ENCODE measurements around the gene LETMD1. TPM values are rescaled to one million over a fixed set of nuclear protein-coding genes. Genes with fewer than 3 reads are reported as not detected.
"Not testable (repeated sequence)": the region's sequence is repeated elsewhere in the genome, so short reads cannot be mapped to it uniquely, and the experiment has no call there.

Gene LETMD1
- total RNA-seq, 1 experiment from 2014 or later, result 65.8 TPM

GRCh38 chr12:51013441-51013840 is 34.7 kb upstream of the LETMD1 start:
- peaks cover 10% of the 10 kb centered on the region for H3K4me1 Mint-ChIP-seq (ENCODE audit: insufficient read depth, unreplicated experiment)
- intact Hi-C loops (cut with micrococcal nuclease), result no loop called here
- CTCF ChIA-PET, result interaction anchor here (0.6 to 0.7 kb wide), 3 partner anchors 247 to 860 kb away, joined by 3 read pairs; no protein-coding TSS in a partner anchor
- H3K9me3 Mint-ChIP-seq (ENCODE audit: unreplicated experiment), result no peaks in the 10 kb centered on the region
- no peak overlapping the region for H3K4me3 Mint-ChIP-seq (ENCODE audit: unreplicated experiment)
- POLR2A ChIA-PET, result interaction anchor here (0.6 to 1.5 kb wide), 3 partner anchors 12 to 68 kb away, joined by 3 to 4 read pairs (median 4); partner anchors contain the start of gene SLC11A2
- peak; percentile 27 for DNase-seq (ENCODE audit: unreplicated experiment)
- BruUV-seq (replicated peaks), result no TSS peak
- TF ChIP-seq CTCF (IDR thresholded peaks at IDR 0.05; ENCODE audit: unreplicated experiment), result no peak
- no peak overlapping the region for H3K27ac Mint-ChIP-seq (ENCODE audit: low read depth, unreplicated experiment)
- H3K27me3 Mint-ChIP-seq (ENCODE audit: insufficient read depth, unreplicated experiment), result no peaks in the 10 kb centered on the region
- peaks cover 7% of the 10 kb centered on the region for H3K36me3 Mint-ChIP-seq (ENCODE audit: insufficient read depth, unreplicated experiment)

GRCh38 chr12:51014467-51014866 is 33.7 kb upstream of the LETMD1 start:
- H3K4me3 Mint-ChIP-seq (ENCODE audit: unreplicated experiment); H3K27me3 Mint-ChIP-seq (ENCODE audit: insufficient read depth, unreplicated experiment); POLR2A ChIA-PET; DNase-seq (ENCODE audit: unreplicated experiment); H3K9me3 Mint-ChIP-seq (ENCODE audit: unreplicated experiment); BruUV-seq (replicated peaks); H3K27ac Mint-ChIP-seq (ENCODE audit: low read depth, unreplicated experiment); H3K36me3 Mint-ChIP-seq (ENCODE audit: insufficient read depth, unreplicated experiment); H3K4me1 Mint-ChIP-seq (ENCODE audit: insufficient read depth, unreplicated experiment); intact Hi-C loops (cut with micrococcal nuclease): not testable (repeated sequence)
- CTCF ChIA-PET, result interaction anchor here (0.6 to 0.7 kb wide), 2 partner anchors 240 to 314 kb away, joined by 3 read pairs; no protein-coding TSS in a partner anchor

GRCh38 chr12:51017452-51017851 is 30.7 kb upstream of the LETMD1 start:
- ChIA-PET CTCF (no interaction called here), POLR2A (interaction anchor here (1.9 kb wide), 1 partner anchor 11 kb away, joined by 8 read pairs; no protein-coding TSS in a partner anchor)
- no peak for DNase-seq (ENCODE audit: unreplicated experiment)
- intact Hi-C loops (cut with micrococcal nuclease), result no loop called here
- peaks cover 10% of the 10 kb centered on the region for H3K4me1 Mint-ChIP-seq (ENCODE audit: insufficient read depth, unreplicated experiment)
- no peaks in the 10 kb centered on the region for H3K9me3 Mint-ChIP-seq (ENCODE audit: unreplicated experiment)
- no peak for TF ChIP-seq CTCF (IDR thresholded peaks at IDR 0.05; ENCODE audit: unreplicated experiment)
- H3K27me3 Mint-ChIP-seq (ENCODE audit: insufficient read depth, unreplicated experiment), result no peaks in the 10 kb centered on the region
- no peak overlapping the region for H3K27ac Mint-ChIP-seq (ENCODE audit: low read depth, unreplicated experiment)
- no peak overlapping the region for H3K4me3 Mint-ChIP-seq (ENCODE audit: unreplicated experiment)
- H3K36me3 Mint-ChIP-seq (ENCODE audit: insufficient read depth, unreplicated experiment), result peaks cover 28% of the 10 kb centered on the region
- no TSS peak for BruUV-seq (replicated peaks)

GRCh38 chr12:51018956-51019355 is 29.2 kb upstream of the LETMD1 start:
- no TSS peak for BruUV-seq (replicated peaks)

More at GRCh38 chr12:51018956-51019355, 29.2 kb upstream of the LETMD1 start:
- Mint-ChIP-seq H3K36me3 (ENCODE audit: insufficient read depth, unreplicated experiment) (peaks cover 28% of the 10 kb centered on the region), H3K4me1 (ENCODE audit: insufficient read depth, unreplicated experiment) (peaks cover 11% of the 10 kb centered on the region), H3K4me3 (ENCODE audit: unreplicated experiment) (no peak overlapping the region), H3K27me3 (ENCODE audit: insufficient read depth, unreplicated experiment) (no peaks in the 10 kb centered on the region), H3K27ac (ENCODE audit: low read depth, unreplicated experiment) (no peak overlapping the region), H3K9me3 (ENCODE audit: unreplicated experiment) (no peaks in the 10 kb centered on the region)
- no peak for TF ChIP-seq CTCF (IDR thresholded peaks at IDR 0.05; ENCODE audit: unreplicated experiment)
- ChIA-PET CTCF (interaction anchor here (0.7 to 1.3 kb wide), 2 partner anchors 9 to 232 kb away, joined by 3 to 6 read pairs; no protein-coding TSS in a partner anchor), POLR2A (interaction anchor here (1.3 to 1.9 kb wide), 2 partner anchors 9 to 20 kb away, joined by 3 to 8 read pairs; no protein-coding TSS in a partner anchor)
- intact Hi-C loops (cut with micrococcal nuclease), result no loop called here
- no peak for DNase-seq (ENCODE audit: unreplicated experiment)
